Measurements from ENCODE around the gene ALG1.
A peak's percentile ranks its signal among the peaks of the same experiment; 100 is the strongest.
"Not testable (repeated sequence)": the region's sequence is repeated elsewhere in the genome, so short reads cannot be mapped to it uniquely, and the experiment has no call there.

ALG1 gene

GRCh38 chr16:5099174-5099573, 27.5 kb downstream of the ALG1 start:
- DNase-seq (ENCODE audit: low read depth): not testable (repeated sequence)

DNA sequence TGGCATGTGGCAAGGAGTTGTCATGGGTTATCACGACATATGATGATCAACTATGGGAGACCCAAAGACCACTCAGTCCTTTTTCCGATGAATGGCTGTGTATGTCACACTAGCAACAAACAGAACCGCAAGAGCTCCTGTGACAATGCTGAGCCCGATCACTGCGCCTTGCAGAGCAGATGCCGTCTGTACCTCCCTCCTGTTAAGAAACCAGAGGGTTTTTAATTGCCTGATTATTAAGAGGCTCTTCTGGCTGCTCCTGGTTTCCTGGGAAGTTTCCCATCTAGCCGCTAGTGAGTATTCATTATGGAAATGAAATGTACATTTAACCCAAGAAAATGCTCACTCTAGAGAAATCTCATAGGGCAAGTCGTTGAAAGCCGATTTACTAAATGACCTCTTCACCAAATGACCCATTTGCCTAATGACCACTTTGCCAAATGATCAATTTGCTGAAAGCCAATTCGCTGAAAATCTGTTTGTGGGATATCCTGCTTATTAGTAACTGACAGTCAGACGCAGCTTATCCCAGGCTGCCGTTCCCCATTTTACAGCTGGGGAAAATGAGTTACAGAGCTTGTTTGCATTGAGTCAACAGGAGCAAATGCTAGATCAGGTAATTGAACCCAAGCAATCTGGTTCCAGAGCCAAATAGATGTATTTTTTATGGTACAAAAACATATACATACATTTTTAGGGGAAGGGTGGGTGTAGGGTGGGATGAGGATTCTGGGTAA, 31.8 kb downstream of the ALG1 start:
- DNase-seq (ENCODE audit: low read depth): not testable (repeated sequence)

- not testable (repeated sequence) for DNase-seq (ENCODE audit: low read depth)
These were observed 33.4 kb downstream of the ALG1 start for GRCh38 chr16:5105039-5105438.

DNA sequence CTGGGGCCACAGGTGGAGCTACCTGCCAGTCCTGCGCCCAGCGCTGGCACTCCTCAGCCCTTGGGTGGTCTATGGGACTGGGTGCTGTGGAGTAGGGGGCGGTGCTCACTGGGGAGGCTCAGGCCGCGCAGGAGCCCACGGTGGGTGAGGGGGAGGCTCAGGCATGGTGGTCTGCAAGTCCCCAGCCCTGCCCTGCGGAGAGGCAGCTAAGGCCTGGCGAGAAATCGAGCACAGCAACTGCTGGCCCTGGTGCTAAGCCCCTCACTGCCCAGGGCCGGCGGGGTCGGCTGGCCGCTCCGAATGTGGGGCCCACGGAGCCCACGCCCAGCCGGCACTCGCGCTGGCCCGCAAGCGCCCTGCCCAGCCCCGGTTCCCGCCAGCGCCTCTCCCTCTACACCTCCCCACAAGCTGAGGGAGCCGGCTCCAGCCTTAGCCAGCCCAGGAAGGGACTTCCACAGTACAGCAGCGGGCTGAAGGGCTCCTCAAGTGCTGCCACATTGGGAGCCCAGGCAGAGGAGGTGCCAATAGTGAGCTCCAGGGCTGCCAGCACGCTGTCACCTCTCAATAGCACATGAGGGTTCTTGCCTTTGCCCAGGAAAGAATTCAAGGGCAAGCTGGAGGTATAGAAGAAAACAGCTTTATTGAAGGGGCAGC, 37.0 kb downstream of the ALG1 start:
- no peak for DNase-seq (ENCODE audit: low read depth)

DNA sequence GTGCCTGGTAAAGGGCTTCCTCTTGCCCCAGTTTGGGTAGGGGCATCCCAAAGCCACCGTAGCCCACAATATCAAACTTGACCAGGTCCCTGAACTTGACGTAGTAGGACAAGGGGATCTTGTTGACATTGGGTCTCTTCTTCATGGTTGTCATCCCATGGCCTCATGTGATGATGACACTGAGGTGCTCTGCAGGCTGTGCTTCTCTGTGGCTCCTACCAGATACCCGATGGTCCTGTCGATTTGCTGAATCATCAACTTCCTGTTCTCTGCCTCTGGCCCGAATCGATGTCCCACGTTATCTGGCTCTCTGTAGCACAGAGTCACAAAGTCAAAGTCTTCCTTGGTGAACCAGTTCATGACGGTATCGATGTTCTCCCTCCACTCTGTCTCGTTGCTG, 39.3 kb downstream of the ALG1 start:
- DNase-seq (ENCODE audit: low read depth): not testable (repeated sequence)

GRCh38 chr16:5116780-5117295, 45.2 kb downstream of the ALG1 start:
- DNase-seq (ENCODE audit: low read depth): not testable (repeated sequence)

DNA sequence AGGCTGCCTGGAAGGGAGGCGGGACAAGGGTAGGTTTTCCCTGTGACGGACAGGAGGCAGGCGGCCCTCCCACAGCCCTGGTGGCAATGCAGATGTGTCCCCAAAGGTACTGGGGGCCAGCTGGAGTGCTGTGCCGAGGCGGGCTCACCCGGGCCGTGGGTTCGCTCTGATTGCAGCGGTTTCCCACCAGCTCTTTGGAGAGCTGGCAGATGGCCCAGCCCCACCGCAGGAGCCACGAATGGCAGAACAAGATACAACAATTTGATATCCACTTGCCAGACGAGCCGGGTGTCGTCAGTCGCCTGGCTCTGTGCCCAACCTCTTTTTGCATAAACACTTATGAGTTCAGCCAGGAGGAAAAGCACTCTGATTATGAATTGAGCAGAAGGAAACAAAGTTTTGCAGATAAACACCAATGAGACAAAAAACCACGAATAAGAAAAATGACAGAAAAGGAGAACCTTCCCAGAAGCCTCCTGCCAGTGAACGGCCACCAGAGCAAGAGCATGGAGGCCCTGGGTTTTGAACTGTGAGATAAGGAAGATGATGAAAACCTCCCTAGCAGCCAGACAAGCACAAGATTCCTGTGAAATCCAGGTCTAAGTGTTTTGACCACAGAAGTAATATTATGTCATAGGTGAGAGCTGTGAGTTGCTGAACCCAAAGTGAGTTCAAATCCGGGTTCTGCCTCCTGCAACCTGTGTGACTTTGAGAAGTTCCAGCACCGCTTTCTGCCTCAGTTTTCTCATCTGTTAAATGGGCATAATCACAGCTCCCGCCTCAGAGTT, 45.9 kb downstream of the ALG1 start:
- DNase-seq (ENCODE audit: low read depth): peak; percentile 76

DNA sequence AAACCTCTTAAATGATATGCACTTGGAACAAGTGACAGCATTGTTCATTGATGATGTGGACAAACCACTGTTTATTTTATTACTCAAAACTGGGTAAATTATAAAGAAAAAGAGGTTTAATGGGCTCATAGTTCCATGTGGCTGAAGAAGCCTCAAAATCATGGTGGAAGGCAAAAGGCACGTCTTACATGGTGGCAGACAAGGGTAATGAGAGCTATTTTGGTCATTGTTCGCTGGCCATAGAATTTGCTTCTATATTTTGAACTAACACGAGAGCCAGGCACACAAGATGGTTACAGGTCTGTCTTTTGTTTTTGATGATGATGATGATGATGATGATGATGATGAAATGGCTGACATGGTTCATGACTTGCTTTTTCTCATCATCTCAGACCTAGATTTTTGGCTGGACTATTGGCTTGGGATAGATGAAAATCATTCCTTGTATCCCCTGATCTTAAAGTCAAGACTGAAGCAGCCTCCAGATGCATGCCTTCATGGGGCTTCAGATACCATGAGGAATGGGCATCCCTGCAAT, 59.9 kb downstream of the ALG1 start:
- DNase-seq (ENCODE audit: low read depth): not testable (repeated sequence)

- DNase-seq (ENCODE audit: low read depth): not testable (repeated sequence)
These were observed 61.4 kb downstream of the ALG1 start for GRCh38 chr16:5132915-5133600.

DNA sequence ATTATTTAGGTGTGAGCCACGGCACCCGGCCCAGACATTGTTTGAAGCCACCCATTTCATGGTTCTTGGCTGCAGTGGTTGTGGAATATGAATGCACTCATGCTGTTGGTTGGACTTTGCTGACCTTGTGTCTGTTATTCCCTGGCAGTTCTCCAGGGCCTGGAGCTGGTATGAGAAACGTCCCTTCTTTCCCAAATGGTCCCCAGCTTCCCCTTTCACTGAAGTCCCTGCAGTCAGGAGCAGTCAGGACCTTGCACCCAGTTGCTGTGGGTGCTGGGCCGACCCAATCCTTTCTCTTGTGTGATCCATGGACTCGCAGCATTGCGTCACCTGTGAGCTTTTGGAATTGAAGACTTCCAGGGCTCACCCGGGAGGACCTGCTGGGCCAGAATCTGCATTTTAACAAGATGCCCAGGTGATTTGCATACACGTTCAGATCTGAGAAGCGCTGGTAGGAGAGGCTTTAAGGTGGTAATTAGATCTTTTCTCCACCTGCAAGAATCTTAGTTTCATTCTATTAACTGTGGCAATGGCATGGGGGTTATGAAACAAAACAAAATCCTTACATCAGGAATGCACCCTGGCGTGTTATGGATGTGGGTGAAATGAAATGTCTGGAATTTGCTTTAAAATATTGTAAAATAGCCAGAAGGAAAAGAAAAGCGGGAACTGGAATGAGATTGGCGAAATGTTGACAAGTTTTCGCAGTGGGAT, 63.3 kb downstream of the ALG1 start:
- not testable (repeated sequence) for DNase-seq (ENCODE audit: low read depth)

Measured in amniotic epithelial cell (primary cell).